Gastroesophageal sphincter (tissue), 3 donors: ENCODE data around the gene RPRD1B.

ENCODE experiments used
- CTCF ChIP-seq, 4 experiments: fragments of 200-600 bp in 2 of 4; fragments of 450-650 bp in 2 of 4; sonication (generic) in 1 of 4; IDR thresholded peaks; one replicate each; pipeline ENCODE4 v1.5.1; 2017 to 2019; ENCODE audit warnings: antibody characterized with exemption in 4 of 4, mild to moderate bottlenecking in 2 of 4, moderate library complexity in 2 of 4
- EP300 ChIP-seq: sonication (generic); formaldehyde crosslinking; IDR thresholded peaks from one replicate; pipeline ENCODE4 v1.6.1; 2017; ENCODE audit warnings: antibody characterized with exemption, mild to moderate bottlenecking
- POLR2AphosphoS5 ChIP-seq: sonication (generic); formaldehyde crosslinking; IDR thresholded peaks from one replicate; pipeline ENCODE4 v1.6.1; 2017; ENCODE audit warnings: antibody characterized with exemption

GRCh38 chr20:38023181-38024001 lies 10.2 kb upstream of the RPRD1B start:
- TF ChIP-seq EP300 (no peak), CTCF (IDR thresholded peaks at IDR 0.05) (no peak), POLR2AphosphoS5 (no peak)
